Retinal pigment epithelial cell (primary cell): Measurements from ENCODE around the gene CAPN10.

Experiments
- DNase-seq: peaks from one replicate; pipeline ENCODE4 v3.0.0-alpha.2; 2010; ENCODE audit warnings: low read depth
- H3K4me3 ChIP-seq: 2 replicates; pipeline ENCODE4 v1.5.1; 2011; ENCODE audit warnings: mild to moderate bottlenecking, low read length, control low read depth, moderate library complexity
- TF ChIP-seq, protein P1 (sequence below): conservative IDR thresholded peaks from 2 replicates; pipeline ENCODE4 v1.5.1; 2011; ENCODE audit warnings: low read depth, low read length, control low read depth, inconsistent platforms

The CAPN10 gene

GRCh38 chr2:240644859-240645301 lies 58.3 kb downstream of the CAPN10 start:
- TF ChIP-seq, protein P1, sequence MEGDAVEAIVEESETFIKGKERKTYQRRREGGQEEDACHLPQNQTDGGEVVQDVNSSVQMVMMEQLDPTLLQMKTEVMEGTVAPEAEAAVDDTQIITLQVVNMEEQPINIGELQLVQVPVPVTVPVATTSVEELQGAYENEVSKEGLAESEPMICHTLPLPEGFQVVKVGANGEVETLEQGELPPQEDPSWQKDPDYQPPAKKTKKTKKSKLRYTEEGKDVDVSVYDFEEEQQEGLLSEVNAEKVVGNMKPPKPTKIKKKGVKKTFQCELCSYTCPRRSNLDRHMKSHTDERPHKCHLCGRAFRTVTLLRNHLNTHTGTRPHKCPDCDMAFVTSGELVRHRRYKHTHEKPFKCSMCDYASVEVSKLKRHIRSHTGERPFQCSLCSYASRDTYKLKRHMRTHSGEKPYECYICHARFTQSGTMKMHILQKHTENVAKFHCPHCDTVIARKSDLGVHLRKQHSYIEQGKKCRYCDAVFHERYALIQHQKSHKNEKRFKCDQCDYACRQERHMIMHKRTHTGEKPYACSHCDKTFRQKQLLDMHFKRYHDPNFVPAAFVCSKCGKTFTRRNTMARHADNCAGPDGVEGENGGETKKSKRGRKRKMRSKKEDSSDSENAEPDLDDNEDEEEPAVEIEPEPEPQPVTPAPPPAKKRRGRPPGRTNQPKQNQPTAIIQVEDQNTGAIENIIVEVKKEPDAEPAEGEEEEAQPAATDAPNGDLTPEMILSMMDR: no peak
- H3K4me3 ChIP-seq: no peak overlapping the region
- no peak for DNase-seq

DNA sequence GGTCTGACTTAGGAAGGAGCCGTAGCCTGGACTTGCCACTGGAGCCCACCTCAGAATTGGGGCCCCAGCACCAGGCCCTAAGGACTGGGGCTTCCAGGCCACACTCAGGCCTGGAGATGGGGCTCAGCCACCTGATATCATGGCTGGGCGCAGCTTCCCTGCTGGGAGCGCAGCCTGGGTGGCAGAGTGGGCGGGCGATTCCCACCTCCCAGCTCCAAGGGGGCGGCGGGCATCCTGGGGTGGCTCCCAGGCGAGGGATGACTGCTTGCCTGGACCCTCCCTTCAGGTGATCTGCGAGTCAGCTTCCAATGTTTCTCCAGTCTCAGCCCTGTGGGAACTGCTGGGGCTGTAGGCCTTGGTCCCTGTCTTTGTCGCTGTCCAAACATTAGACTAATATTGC lies 58.8 kb downstream of the CAPN10 start:
- TF ChIP-seq, protein P1: no peak
- no peak overlapping the region for H3K4me3 ChIP-seq
- no peak for DNase-seq

DNA sequence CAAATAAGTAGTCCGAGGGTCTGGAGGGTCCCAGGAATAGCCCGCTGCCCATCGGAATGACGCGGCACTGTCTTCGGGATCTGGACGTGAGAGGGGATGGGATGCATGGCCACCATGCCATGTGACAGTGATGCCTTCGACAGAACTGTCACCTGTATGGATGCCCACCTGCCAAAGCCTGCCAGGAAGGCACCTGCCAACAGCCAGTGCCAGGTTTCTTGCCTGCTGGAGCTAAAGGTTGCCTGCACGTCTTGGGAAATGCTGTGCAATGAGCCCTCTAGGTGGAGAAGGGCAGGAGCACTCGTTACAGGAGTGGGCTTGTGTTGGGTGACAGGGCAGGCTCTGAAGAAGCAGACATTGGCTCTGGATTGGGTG lies 59.3 kb downstream of the CAPN10 start:
- H3K4me3 ChIP-seq: no peak overlapping the region

GRCh38 chr2:240646176-240646899 lies 59.8 kb downstream of the CAPN10 start:
- TF ChIP-seq, protein P1: no peak
- H3K4me3 ChIP-seq: no peak overlapping the region
- DNase-seq: no peak

More for the DNA sequence above, 59.3 kb downstream of the CAPN10 start:
- DNase-seq: no peak
- TF ChIP-seq, protein P1: no peak

- DNase-seq: no peak
- TF ChIP-seq, protein P1: no peak
Observed at GRCh38 chr2:240646900-240647502, 60.5 kb downstream of the CAPN10 start.

GRCh38 chr2:240647503-240648154 lies 61.1 kb downstream of the CAPN10 start:
- DNase-seq: no peak
- TF ChIP-seq, protein P1: no peak
- no peak overlapping the region for H3K4me3 ChIP-seq

More at GRCh38 chr2:240646900-240647502, 60.5 kb downstream of the CAPN10 start:
- no peak overlapping the region for H3K4me3 ChIP-seq
